GM19025 (cell line): ENCODE results near the gene HNRNPF.
"Not testable (repeated sequence)": the region's sequence is repeated elsewhere in the genome, so short reads cannot be mapped to it uniquely, and the experiment has no call there.

Experiments used
- ATAC-seq: cut with Tn5 transposase; IDR thresholded peaks from one replicate; pipeline ENCODE4 v1.9.1; 2021; ENCODE audit warnings: mild to moderate bottlenecking, low read depth, moderate library complexity; ENCODE audit not compliant: unreplicated experiment

Gene HNRNPF

GRCh38 chr10:43353495-43354329, 55.3 kb downstream of the HNRNPF start:
- no peak for ATAC-seq

DNA sequence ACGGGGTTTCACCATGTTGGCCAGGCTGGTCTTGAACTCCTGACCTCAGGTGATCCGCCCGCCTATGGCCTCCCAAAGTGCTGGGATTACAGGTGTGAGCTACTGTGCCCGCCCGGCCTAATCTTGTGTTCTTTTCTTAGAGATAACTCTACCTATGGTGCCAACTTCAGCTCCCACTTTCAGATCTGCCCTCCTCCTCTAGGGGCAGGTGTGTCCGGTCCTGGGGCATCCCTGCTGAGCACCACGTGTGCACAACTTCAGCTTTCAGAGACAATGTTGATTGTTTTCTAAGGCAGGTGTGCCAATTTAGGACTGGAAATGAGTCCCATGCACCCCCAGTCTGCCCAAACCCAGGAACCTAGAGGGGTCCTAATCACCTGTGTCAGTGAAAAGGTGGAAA, 56.0 kb downstream of the HNRNPF start:
- ATAC-seq: no peak

DNA sequence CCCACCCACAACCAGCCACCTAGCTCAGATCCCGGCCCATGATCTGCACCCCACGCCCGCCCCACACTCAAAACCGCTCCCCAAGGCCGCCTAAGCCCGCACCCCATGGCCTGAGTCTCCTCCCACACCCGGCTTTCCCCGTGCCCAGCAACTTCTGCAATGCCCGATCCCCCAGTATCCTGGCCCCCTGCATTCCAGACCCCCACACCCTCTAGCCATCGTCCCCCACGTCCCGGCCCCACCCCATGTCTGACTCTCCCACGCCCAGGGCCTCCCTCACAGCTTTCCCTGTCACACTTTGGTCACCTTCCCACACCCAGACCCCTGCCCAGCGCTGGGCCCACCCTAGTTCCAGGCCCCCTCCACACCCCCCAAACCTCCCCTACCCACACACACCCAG, 57.7 kb downstream of the HNRNPF start:
- no peak for ATAC-seq

DNA sequence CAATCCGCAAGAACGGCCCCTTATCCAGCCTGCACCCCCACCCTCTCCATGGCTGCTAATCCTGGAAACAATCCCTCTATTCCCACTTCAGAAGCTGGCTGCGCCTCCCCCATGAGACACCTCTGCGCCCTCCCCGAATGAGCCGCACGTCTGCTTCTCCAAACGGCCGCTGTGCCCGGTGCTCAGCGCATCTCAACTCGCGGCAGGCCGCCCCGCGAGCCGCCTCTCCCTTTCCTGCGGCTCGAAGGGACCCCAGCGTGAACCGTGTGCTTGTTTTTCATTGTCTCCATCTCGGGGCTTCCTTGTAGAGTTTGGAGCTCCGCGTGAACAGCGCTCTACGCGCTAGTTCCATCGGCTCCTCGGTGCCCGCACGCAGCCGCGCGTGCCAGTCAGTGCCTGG, 58.3 kb downstream of the HNRNPF start:
- ATAC-seq: no peak

- ATAC-seq: no peak
Measured at GRCh38 chr10:43350156-43350555, 58.8 kb downstream of the HNRNPF start.

DNA sequence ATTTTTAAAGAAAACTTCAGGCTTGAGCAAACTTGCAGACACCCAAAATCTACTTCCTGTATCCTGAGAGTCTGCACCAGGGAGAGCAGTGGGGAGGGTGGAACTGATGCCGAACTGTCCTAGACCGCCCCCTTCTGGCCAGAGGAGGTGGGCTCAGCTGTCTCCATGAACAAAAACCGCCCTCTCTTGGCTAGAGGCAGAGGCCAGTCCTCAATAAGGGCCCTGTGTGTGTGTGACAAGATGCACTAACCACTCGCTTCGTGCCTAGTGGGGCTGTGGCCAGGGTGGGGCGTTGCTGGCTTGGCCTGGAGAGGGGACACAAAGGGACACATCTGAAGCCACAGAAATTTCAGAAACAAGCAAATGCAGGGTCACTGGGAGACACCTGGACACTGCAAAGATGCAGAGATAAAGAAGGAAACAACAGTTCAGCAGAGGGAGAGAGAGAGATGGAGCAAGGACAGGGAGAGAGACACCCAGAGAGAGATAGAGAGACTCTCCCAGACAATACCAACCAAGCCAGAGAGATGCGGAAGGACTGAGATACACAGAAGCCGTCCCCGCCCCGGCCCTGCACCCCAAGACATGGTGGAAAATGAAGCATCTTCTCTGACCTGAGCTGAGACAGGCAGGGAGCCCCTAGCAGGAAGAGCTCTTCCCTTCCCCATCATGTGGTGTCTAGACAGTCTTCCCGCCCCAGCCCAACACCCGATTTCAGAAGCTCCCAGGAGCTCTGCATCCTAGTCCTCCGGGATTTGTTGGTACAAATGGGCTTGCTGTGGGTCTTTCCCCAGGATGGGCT, 60.3 kb downstream of the HNRNPF start:
- ATAC-seq: peak; percentile 92

- no peak for ATAC-seq
Measured at GRCh38 chr10:43347997-43348396, 61.0 kb downstream of the HNRNPF start.

- no peak for ATAC-seq
Measured at GRCh38 chr10:43344051-43344450, 64.9 kb downstream of the HNRNPF start.

DNA sequence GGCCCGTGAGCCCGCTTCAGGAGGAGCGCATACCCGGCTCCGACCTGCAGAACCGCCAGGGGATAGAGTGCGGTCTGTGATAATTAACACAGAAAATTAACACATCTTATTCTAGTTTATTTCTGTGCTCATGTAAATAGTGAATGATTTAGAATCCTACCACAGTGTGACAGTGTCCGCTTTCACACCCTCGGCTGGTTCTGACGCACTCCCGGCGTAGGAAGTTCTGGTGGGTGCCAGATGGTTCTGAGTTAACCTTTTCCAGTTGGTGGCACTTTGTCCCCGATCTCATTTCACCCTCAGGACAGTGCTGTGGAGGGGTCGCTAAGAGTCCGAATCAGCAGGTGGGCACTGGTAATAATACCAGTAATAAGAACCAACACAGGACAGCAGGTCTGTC, 65.9 kb downstream of the HNRNPF start:
- ATAC-seq: no peak

GRCh38 chr10:43342279-43343125, 66.5 kb downstream of the HNRNPF start:
- no peak for ATAC-seq

DNA sequence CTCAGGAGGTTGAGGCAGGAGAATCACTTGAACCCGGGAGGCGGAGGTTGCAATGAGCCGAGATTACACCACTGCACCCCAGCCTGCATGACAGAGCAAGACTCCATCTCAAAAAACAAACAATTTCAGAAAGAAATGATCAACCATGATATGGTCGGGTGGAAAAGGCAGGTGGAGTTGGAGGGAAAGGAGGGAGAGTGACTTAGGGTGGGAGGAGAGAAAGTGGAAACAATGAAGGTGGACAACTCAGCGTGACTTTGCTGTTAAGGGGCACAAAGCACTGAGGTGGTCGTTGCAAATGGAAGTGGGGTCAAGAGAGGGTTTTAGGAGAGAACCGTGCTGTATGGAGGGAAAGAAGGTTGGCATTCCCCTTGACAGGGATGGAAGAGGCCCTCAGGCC, 67.5 kb downstream of the HNRNPF start:
- no peak for ATAC-seq

DNA sequence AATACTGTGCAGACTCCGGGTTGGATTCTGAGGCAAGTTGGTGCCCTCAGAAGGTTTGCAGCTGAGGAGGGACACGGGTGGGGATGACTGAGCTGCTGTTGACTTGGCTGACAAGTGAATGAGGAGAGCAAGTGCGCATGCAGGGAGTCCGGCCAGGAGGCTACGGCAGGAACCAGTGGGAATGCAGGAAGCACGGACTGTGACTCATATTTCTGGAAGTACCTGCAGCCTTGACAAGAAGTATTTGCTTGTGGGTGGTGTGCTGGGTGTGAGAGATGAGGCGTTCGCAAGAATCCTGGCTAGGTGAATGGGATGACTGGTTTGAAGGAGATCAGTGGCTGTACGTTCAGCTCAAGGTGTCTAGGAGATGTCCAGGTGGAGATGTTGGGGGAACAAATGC, 68.4 kb downstream of the HNRNPF start:
- no peak for ATAC-seq

GRCh38 chr10:43340101-43340500, 68.9 kb downstream of the HNRNPF start:
- ATAC-seq: no peak

DNA sequence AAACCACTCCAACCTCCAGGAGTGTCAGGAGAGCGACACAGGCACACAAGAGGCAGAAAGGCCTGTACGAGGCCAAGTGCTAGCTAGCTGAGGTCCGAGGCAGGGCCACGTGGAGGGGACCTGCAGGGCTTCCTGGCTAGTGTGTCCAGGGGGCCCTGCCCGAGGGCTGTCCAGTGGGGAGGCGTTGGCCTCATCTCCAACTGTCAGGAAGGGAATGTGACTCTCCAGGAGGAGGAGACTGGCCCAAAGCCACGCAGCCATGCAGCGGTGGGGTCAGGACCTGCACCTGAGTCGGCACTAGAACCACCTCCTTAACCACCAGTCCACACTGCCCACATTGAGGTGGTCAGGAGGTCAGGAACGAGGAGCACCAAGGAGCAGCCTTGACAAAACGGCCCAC, 69.8 kb downstream of the HNRNPF start:
- no peak for ATAC-seq

DNA sequence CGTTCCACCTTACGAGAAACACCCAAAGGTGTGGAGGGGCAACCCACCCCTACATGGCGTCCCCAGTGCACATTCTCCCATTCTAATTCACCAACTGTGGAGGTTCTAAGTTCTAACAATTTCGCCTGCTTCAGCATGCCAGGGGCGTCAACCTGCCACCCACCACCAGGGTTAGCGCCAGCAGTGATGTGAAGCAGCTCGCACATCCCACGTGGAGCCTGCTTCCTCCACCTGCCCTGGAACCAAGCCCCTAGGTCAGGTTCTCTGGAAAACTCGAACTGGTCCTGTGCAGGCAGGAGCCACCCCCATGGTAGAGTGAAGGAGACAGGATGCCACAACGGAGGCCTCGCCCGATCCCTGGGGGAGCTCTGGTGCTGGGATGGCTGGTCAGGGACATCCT, 70.9 kb downstream of the HNRNPF start:
- no peak for ATAC-seq

DNA sequence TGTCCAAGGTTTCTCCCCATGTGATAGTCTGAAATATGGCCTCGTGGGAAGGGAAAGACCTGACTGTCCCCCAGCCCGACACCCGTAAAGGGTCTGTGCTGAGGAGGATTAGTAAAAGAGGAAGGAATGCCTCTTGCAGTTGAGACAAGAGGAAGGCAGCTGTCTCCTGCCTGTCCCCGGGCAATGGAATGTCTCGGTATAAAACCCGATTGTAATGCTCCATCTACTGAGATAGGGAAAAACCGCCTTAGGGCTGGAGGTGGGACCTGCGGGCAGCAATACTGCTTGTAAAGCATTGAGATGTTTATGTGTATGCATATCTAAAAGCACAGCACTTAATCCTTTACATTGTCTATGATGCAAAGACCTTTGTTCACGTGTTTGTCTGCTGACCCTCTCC, 71.5 kb downstream of the HNRNPF start:
- not testable (repeated sequence) for ATAC-seq

DNA sequence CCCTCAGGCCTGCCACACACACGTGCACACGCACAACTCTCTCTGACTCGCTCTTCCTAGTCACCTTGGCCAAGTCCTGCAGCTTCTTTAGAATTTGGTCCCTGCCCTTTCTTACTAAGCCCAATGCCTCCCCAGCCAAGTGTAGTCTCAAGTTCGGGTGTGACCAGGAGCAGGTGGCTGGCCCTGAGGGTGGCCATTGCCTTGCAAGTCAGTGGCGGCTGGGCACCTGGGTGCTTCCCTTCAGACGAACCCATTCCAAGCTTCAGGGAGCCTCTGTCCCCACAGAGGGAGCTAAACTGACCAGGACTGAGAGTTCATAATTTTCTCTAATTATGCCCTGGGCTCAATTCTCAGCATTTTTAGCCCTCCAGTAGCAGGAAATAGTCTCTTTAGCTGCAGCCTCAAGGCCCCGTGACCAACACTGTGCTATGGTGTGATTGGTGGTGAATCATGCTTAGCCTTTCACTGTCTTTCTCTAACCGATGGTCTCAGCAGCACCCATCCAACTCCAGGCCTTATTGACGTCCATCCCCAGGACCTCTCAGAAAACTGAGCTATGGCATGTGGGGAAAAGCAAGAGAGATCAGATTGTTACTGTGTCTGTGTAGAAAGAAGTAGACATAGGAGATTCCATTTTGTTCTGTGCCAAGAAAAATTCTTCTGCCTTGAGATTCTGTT, 72.2 kb downstream of the HNRNPF start:
- no peak for ATAC-seq

- ATAC-seq: no peak
Measured at GRCh38 chr10:43336061-43336460, 72.9 kb downstream of the HNRNPF start.
